LNCAP (cell line): Measurements from ENCODE around the gene LAMTOR2.
A peak's percentile ranks its signal among the peaks of the same experiment; 100 is the strongest.

Experiments
- CTCF ChIP-seq: fragments of 450-650 bp; IDR thresholded peaks from 2 replicates; pipeline ENCODE4 v1.5.1; 2017; ENCODE audit warnings: mild to moderate bottlenecking

Gene LAMTOR2

GRCh38 chr1:156020293-156021092, 34.1 kb upstream of the LAMTOR2 start, which contains the start of gene SSR2:
Gene SSR2 (minus strand): TSS chr1:156020951. CDS start chr1:156020167, 784 bp downstream.
- no peak for TF ChIP-seq CTCF

GRCh38 chr1:156021093-156021428, 33.5 kb upstream of the LAMTOR2 start:
- TF ChIP-seq CTCF = no peak

GRCh38 chr1:156021954-156022353, 32.6 kb upstream of the LAMTOR2 start:
- TF ChIP-seq CTCF = no peak

GRCh38 chr1:156024801-156025200, 29.8 kb upstream of the LAMTOR2 start:
- TF ChIP-seq CTCF = no peak

- TF ChIP-seq CTCF = peak; percentile 22; the same call in 1 of the 2 replicates
Measured at GRCh38 chr1:156025876-156026275, 28.7 kb upstream of the LAMTOR2 start.

- no peak for TF ChIP-seq CTCF
Measured at GRCh38 chr1:156026588-156026987, 28.0 kb upstream of the LAMTOR2 start.

- TF ChIP-seq CTCF = no peak
Measured at GRCh38 chr1:156033011-156033410, 21.6 kb upstream of the LAMTOR2 start.

GRCh38 chr1:156042828-156043227, 11.8 kb upstream of the LAMTOR2 start:
- TF ChIP-seq CTCF = no peak
